ENCODE data around the gene CAVIN2. TPM values are rescaled to one million over a fixed set of nuclear protein-coding genes. Genes with fewer than 3 reads are reported as not detected.

CAVIN2 gene
- total RNA-seq, 1 experiment from 2014 or later, result 0.07 TPM

- ChIA-PET POLR2A (ENCODE audit: unreplicated experiment) (no interaction called here), CTCF (no interaction called here)
- Histone ChIP-seq H4K20me1 (ENCODE audit: low read length) (no peaks in the 10 kb centered on the region), H3K4me1 (ENCODE audit: insufficient read depth, low read length) (peaks cover 8% of the 10 kb centered on the region; the same call in 1 of the 2 replicates), H3K9ac (ENCODE audit: low read length) (no peak overlapping the region), H3K9me2 (replicated peaks; ENCODE audit: low read length) (no peaks in the 10 kb centered on the region), H3K79me2 (ENCODE audit: low read length) (no peaks in the 10 kb centered on the region), H3F3A (ENCODE audit: low read length, unreplicated experiment) (no peaks in the 10 kb centered on the region), H3K36me3 (ENCODE audit: low read depth, low read length) (no peaks in the 10 kb centered on the region), H3K4me2 (ENCODE audit: low read length) (no peak overlapping the region), H3K27ac (ENCODE audit: low read length) (no peak overlapping the region), H2AFZ (ENCODE audit: low read length) (no peak overlapping the region), H3K27me3 (ENCODE audit: low read length) (no peaks in the 10 kb centered on the region), H3K9me3 (ENCODE audit: low read length) (no peaks in the 10 kb centered on the region), H3K4me3 (ENCODE audit: low read length) (no peak overlapping the region)
- BruUV-seq (replicated peaks), result no TSS peak
- no peak for TF ChIP-seq CTCF (conservative IDR thresholded peaks at IDR 0.05; ENCODE audit: low read depth, low read length)
- no peak for TF ChIP-seq EZH2phosphoT487 (IDR thresholded peaks at IDR 0.05; ENCODE audit: borderline replicate concordance, low read length)
- TF ChIP-seq EZH2 (IDR thresholded peaks at IDR 0.05; ENCODE audit: low read length, unreplicated experiment), result no peak
- DNase-seq, result no peak
- ATAC-seq, result no peak
- intact Hi-C loops (cut with micrococcal nuclease), result no loop called here
Observed at GRCh38 chr2:191851158-191851557, 4.3 kb upstream of the CAVIN2 start.

GRCh38 chr2:191848771-191849767 lies 2.2 kb upstream of the CAVIN2 start:
- H2AFZ ChIP-seq (ENCODE audit: low read length), result no peak overlapping the region
- no peaks in the 10 kb centered on the region for H4K20me1 ChIP-seq (ENCODE audit: low read length)
- H3K27ac ChIP-seq (ENCODE audit: low read length), result no peak overlapping the region
- H3K9ac ChIP-seq (ENCODE audit: low read length), result no peak overlapping the region
- peaks cover 4% of the 10 kb centered on the region; the same call in 1 of the 2 replicates for H3K4me1 ChIP-seq (ENCODE audit: insufficient read depth, low read length)
- POLR2A ChIA-PET (ENCODE audit: unreplicated experiment), result no interaction called here
- no peak overlapping the region for H3K4me2 ChIP-seq (ENCODE audit: low read length)
- intact Hi-C loops (cut with micrococcal nuclease), result no loop called here
- DNase-seq (no peak), ATAC-seq (no peak)
- H3F3A ChIP-seq (ENCODE audit: low read length, unreplicated experiment), result no peaks in the 10 kb centered on the region
- H3K9me3 ChIP-seq (ENCODE audit: low read length), result no peaks in the 10 kb centered on the region
- no peak overlapping the region for H3K4me3 ChIP-seq (ENCODE audit: low read length)
- H3K9me2 ChIP-seq (replicated peaks; ENCODE audit: low read length), result no peaks in the 10 kb centered on the region
- BruUV-seq (replicated peaks), result no TSS peak
- no peak for TF ChIP-seq EZH2phosphoT487 (IDR thresholded peaks at IDR 0.05; ENCODE audit: borderline replicate concordance, low read length)
- TF ChIP-seq CTCF (conservative IDR thresholded peaks at IDR 0.05; ENCODE audit: low read depth, low read length), result no peak
- no peak for TF ChIP-seq EZH2 (IDR thresholded peaks at IDR 0.05; ENCODE audit: low read length, unreplicated experiment)
- H3K79me2 ChIP-seq (ENCODE audit: low read length), result no peaks in the 10 kb centered on the region
- H3K36me3 ChIP-seq (ENCODE audit: low read depth, low read length), result no peaks in the 10 kb centered on the region
- no peaks in the 10 kb centered on the region for H3K27me3 ChIP-seq (ENCODE audit: low read length)
- CTCF ChIA-PET, result no interaction called here

GRCh38 chr2:191847764-191848163 lies 876 bp upstream of the CAVIN2 start:
- H3K4me2 ChIP-seq (ENCODE audit: low read length), result no peak overlapping the region
- H4K20me1 ChIP-seq (ENCODE audit: low read length), result no peaks in the 10 kb centered on the region
- H3K27me3 ChIP-seq (ENCODE audit: low read length), result no peaks in the 10 kb centered on the region
- peaks cover 4% of the 10 kb centered on the region; the same call in 1 of the 2 replicates for H3K4me1 ChIP-seq (ENCODE audit: insufficient read depth, low read length)
- no peak overlapping the region for H3K9ac ChIP-seq (ENCODE audit: low read length)
- H3K79me2 ChIP-seq (ENCODE audit: low read length), result no peaks in the 10 kb centered on the region
- H3K36me3 ChIP-seq (ENCODE audit: low read depth, low read length), result no peaks in the 10 kb centered on the region
- no peak overlapping the region for H3K4me3 ChIP-seq (ENCODE audit: low read length)
- intact Hi-C loops (cut with micrococcal nuclease), result no loop called here
- no peaks in the 10 kb centered on the region for H3K9me2 ChIP-seq (replicated peaks; ENCODE audit: low read length)
- ATAC-seq (no peak), DNase-seq (no peak)
- BruUV-seq (replicated peaks), result no TSS peak
- no peak overlapping the region for H2AFZ ChIP-seq (ENCODE audit: low read length)
- ChIA-PET POLR2A (ENCODE audit: unreplicated experiment) (no interaction called here), CTCF (no interaction called here)
- no peaks in the 10 kb centered on the region for H3K9me3 ChIP-seq (ENCODE audit: low read length)
- no peak overlapping the region for H3K27ac ChIP-seq (ENCODE audit: low read length)
- no peaks in the 10 kb centered on the region for H3F3A ChIP-seq (ENCODE audit: low read length, unreplicated experiment)
- no peak for TF ChIP-seq CTCF (conservative IDR thresholded peaks at IDR 0.05; ENCODE audit: low read depth, low read length)
- TF ChIP-seq EZH2phosphoT487 (IDR thresholded peaks at IDR 0.05; ENCODE audit: borderline replicate concordance, low read length), result no peak
- no peak for TF ChIP-seq EZH2 (IDR thresholded peaks at IDR 0.05; ENCODE audit: low read length, unreplicated experiment)
